SK-N-MC (cell line): ENCODE results near the gene RTN4R.
A peak's percentile ranks its signal among the peaks of the same experiment; 100 is the strongest.

Experiments used
- DNase-seq: peaks from one replicate; pipeline ENCODE4 v3.0.0-alpha.2; 2011; ENCODE audit warnings: low read depth, low spot score
- H3K27ac ChIP-seq: fragments of 200-600 bp; sonication (generic); 2 replicates; pipeline ENCODE4 v1.5.1; 2016; ENCODE audit warnings: mixed run types
- H3K36me3 ChIP-seq: fragments of 200-600 bp; sonication (generic); 2 replicates; pipeline ENCODE4 v1.6.1; 2017; ENCODE audit warnings: antibody characterized with exemption, low read length, mixed read lengths; ENCODE audit not compliant: insufficient read depth
- H3K4me3 ChIP-seq: fragments of 200-600 bp; sonication (generic); 2 replicates; pipeline ENCODE4 v1.5.1; 2016
- H3K9ac ChIP-seq: fragments of 200-600 bp; sonication (generic); 2 replicates; pipeline ENCODE4 v1.8.0; 2017; ENCODE audit warnings: mixed run types, mixed read lengths; ENCODE audit not compliant: insufficient read length
- H3K9me3 ChIP-seq: fragments of 200-600 bp; sonication (generic); 2 replicates; pipeline ENCODE4 v1.6.1; 2017; ENCODE audit warnings: low read depth, mild to moderate bottlenecking, antibody characterized with exemption, low read length, moderate library complexity, mixed read lengths
- EZH2 ChIP-seq: fragments of 200-600 bp; sonication (generic); IDR thresholded peaks from one replicate; pipeline ENCODE4 v1.6.1; 2017; ENCODE audit warnings: antibody characterized with exemption
- FOXP2 ChIP-seq: optimal IDR thresholded peaks from 2 replicates; pipeline ENCODE3; 2011; ENCODE audit warnings: mild to moderate bottlenecking, moderate library complexity; ENCODE audit not compliant: insufficient read depth; ENCODE audit errors: extremely low read length, control extremely low read depth
- POLR2AphosphoS5 ChIP-seq: IDR thresholded peaks from 2 replicates; pipeline ENCODE4 v1.6.1; 2012; ENCODE audit warnings: mild to moderate bottlenecking, low read depth, low read length, borderline replicate concordance

The RTN4R gene

DNA sequence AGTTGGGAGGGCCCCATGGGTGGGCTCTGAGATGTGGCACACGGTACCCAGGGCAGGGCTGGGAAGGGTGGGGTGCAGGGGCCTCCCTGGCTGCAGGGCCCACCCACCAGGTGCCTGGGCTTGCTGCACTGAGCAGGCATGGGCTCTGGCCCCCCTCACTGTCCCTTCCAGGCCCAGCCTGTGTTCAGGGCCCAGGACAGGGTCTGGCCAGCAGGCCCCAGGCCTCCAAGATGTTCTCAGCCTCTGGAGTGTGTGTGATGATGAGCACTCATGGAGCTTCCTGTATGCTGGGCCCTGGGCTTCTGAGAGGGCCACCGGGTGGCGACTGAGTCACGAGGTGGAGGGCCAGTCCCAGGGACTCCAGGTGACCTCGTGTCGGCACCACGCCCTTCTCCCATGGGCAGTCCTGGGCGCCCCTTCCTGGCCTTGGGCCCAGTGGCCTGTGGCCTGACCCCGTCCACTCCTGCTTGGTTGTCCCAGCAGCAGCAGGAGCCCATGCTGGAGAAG, 61.4 kb downstream of the RTN4R start:
- no peak for DNase-seq
- no peak for TF ChIP-seq FOXP2
- TF ChIP-seq EZH2, result no peak
- no peak for TF ChIP-seq POLR2AphosphoS5
- Histone ChIP-seq H3K36me3 (no peaks in the 10 kb centered on the region), H3K9ac (peak overlapping the region; percentile 78), H3K9me3 (no peaks in the 10 kb centered on the region), H3K27ac (peak overlapping the region; percentile 94), H3K4me3 (peak overlapping the region; percentile 92)

- H3K9ac ChIP-seq, result peak overlapping the region; percentile 78
- TF ChIP-seq EZH2 (no peak), POLR2AphosphoS5 (peak; percentile 66), FOXP2 (no peak)
- H3K27ac ChIP-seq, result peak overlapping the region; percentile 94
Measured at GRCh38 chr22:20205964-20206708, 62.0 kb downstream of the RTN4R start.

DNA sequence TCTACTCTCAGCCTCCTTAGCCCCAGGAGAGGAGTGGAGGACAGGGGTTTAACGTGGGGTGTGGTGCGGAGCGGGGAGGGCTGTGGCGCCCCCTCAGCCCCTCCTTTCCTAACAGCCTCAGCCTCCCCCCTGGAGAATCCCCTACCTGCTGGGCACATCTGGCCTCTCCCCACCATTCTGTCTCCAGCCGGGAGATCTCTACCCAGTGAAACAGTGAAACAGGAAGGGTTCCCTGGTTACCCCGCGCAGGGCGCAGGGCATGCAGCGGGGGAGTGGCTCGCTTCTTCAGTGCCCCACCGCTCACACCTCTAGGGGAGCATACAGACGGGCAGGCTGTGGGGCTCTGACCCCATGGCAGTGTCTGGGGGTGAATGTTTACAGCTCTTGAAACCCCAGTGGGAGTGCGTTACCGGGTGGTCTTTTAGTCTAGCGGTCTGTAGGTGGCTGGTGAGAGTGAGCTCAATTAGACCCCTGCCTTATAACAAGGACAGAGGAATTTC, 62.6 kb downstream of the RTN4R start:
- Histone ChIP-seq H3K4me3 (peak overlapping the region; percentile 92), H3K9me3 (no peaks in the 10 kb centered on the region), H3K9ac (peak overlapping the region; percentile 47), H3K27ac (peak overlapping the region; percentile 94), H3K36me3 (no peaks in the 10 kb centered on the region)
- no peak for DNase-seq
- TF ChIP-seq FOXP2 (no peak), POLR2AphosphoS5 (no peak), EZH2 (no peak)

More at GRCh38 chr22:20205964-20206708, 62.0 kb downstream of the RTN4R start:
- peak overlapping the region; percentile 92 for H3K4me3 ChIP-seq
- DNase-seq, result no peak
- H3K9me3 ChIP-seq, result no peaks in the 10 kb centered on the region
- no peaks in the 10 kb centered on the region for H3K36me3 ChIP-seq

- Histone ChIP-seq H3K9ac (peak overlapping the region; percentile 64), H3K36me3 (no peaks in the 10 kb centered on the region), H3K27ac (peak overlapping the region; percentile 94), H3K4me3 (peak overlapping the region; percentile 92), H3K9me3 (no peaks in the 10 kb centered on the region)
- DNase-seq, result no peak
- TF ChIP-seq EZH2 (no peak), POLR2AphosphoS5 (no peak), FOXP2 (no peak)
Measured at GRCh38 chr22:20204806-20205205, 63.3 kb downstream of the RTN4R start.

DNA sequence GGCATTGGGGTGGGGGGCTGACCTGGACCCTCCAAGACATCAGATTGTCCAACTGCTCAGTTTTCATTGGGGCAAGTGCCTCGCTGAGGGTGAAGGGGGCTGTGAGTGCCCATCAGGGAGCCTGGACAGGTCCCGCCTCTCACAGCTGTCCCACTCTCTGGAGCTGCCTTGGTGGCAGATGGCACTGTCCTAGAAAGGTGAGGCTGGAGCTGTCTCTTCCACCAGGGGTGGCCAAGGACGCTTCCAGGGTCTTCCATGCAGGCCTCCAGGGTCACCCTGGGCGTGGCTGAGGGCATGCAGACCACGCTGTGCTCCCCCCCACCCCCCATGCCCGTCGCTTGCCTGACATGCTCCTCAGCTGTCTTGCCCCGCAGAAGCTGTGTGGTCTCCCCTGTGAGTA, 63.8 kb downstream of the RTN4R start:
- peak overlapping the region; percentile 64 for H3K9ac ChIP-seq
- no peaks in the 10 kb centered on the region for H3K9me3 ChIP-seq
- H3K27ac ChIP-seq, result peak overlapping the region; percentile 94
- DNase-seq, result no peak
- H3K4me3 ChIP-seq, result peak overlapping the region; percentile 92
- TF ChIP-seq FOXP2, result no peak
- no peak for TF ChIP-seq POLR2AphosphoS5
- no peak for TF ChIP-seq EZH2
- no peaks in the 10 kb centered on the region for H3K36me3 ChIP-seq

- Histone ChIP-seq H3K4me3 (peak overlapping the region; percentile 92), H3K9ac (no peak overlapping the region), H3K27ac (peak overlapping the region; percentile 94), H3K9me3 (no peaks in the 10 kb centered on the region), H3K36me3 (no peaks in the 10 kb centered on the region)
- no peak for TF ChIP-seq FOXP2
- no peak for DNase-seq
Measured at GRCh38 chr22:20203552-20204201, 64.4 kb downstream of the RTN4R start.

GRCh38 chr22:20203142-20203551, 65.0 kb downstream of the RTN4R start:
- TF ChIP-seq EZH2 (no peak), FOXP2 (no peak), POLR2AphosphoS5 (no peak)
- H3K36me3 ChIP-seq, result no peaks in the 10 kb centered on the region
- DNase-seq, result no peak
- no peak overlapping the region for H3K9ac ChIP-seq
- H3K4me3 ChIP-seq, result peak overlapping the region; percentile 92; the same call in 1 of the 2 replicates
- H3K27ac ChIP-seq, result peak overlapping the region; percentile 94
- no peaks in the 10 kb centered on the region for H3K9me3 ChIP-seq

GRCh38 chr22:20201837-20202392, 66.2 kb downstream of the RTN4R start:
- Histone ChIP-seq H3K9me3 (no peaks in the 10 kb centered on the region), H3K27ac (peak overlapping the region; percentile 94), H3K9ac (no peak overlapping the region), H3K4me3 (no peak overlapping the region), H3K36me3 (no peaks in the 10 kb centered on the region)
- DNase-seq, result no peak
- TF ChIP-seq EZH2 (no peak), POLR2AphosphoS5 (no peak), FOXP2 (no peak)
